Activated CD4-positive, alpha-beta T cell treated with anti-CD3 and anti-CD28 coated beads for 36 hours (primary cell): ENCODE measurements around the gene CDH16. TPM values are rescaled to one million over a fixed set of nuclear protein-coding genes. Genes with fewer than 3 reads are reported as not detected.
"Not testable (repeated sequence)": the region's sequence is repeated elsewhere in the genome, so short reads cannot be mapped to it uniquely, and the experiment has no call there.

Source experiments
- ATAC-seq: fragments of 200-7000 bp; cut with Tn5 transposase; one replicate; pipeline ENCODE4 v1.10.0; 2021; ENCODE audit warnings: mild to moderate bottlenecking, moderate library complexity
- CTCF ChIA-PET: fragments of 350-600 bp; sonication (Branson Sonifier 250); formaldehyde crosslinking; loops from one replicate; lab custom pipeline; 2021; ENCODE audit warnings: antibody characterized with exemption; lab: Charles Lee
- POLR2A ChIA-PET: fragments of 350-600 bp; sonication (Branson Sonifier 250); formaldehyde crosslinking; loops from one replicate; lab custom pipeline; 2021; ENCODE audit warnings: antibody characterized with exemption, inconsistent platforms; lab: Charles Lee
- DNase-seq: peaks from one replicate; pipeline ENCODE4 v3.0.0-alpha.2; 2020
- H3K27ac Mint-ChIP-seq: one replicate; pipeline ENCODE4 v1.8.0; 2021; ENCODE audit warnings: mixed read lengths
- H3K27me3 Mint-ChIP-seq: one replicate; pipeline ENCODE4 v1.8.0; 2021; ENCODE audit warnings: mixed read lengths
- H3K36me3 Mint-ChIP-seq: one replicate; pipeline ENCODE4 v1.8.0; 2021; ENCODE audit warnings: low read depth, mixed read lengths
- H3K4me1 Mint-ChIP-seq: one replicate; pipeline ENCODE4 v1.8.0; 2021; ENCODE audit warnings: mixed read lengths
- H3K4me3 Mint-ChIP-seq: one replicate; pipeline ENCODE4 v1.8.0; 2021; ENCODE audit warnings: mild to moderate bottlenecking, moderate library complexity, mixed read lengths
- H3K9me3 Mint-ChIP-seq: one replicate; pipeline ENCODE4 v1.8.0; 2021; ENCODE audit warnings: low read depth, mixed read lengths
- intact Hi-C, 2 experiments: fragments of 100-400 bp; cut with DNase I in 1 of 2; cut with micrococcal nuclease in 1 of 2; formaldehyde crosslinking; loops; one replicate each; pipeline versions ENCODE4 v1.14.2 to v1.15.1; 2022 to 2024; cut with DNase I, micrococcal nuclease
- total RNA-seq, 2 experiments: library from RNA; stranded (reverse); gene quantifications; one replicate each; pipeline ENCODE4 v1.2.3, GENCODE V29; 2021

CDH16 gene
- total RNA-seq, 2 experiments from 2014 or later: not detected

GRCh38 chr16:66946974-66947301 is 28.3 kb upstream of the CDH16 start:
- no peak overlapping the region for H3K4me3 Mint-ChIP-seq
- intact Hi-C loops: loop anchor here (1.0 to 5.0 kb wide), 5 partner anchors 13 to 520 kb away; partner anchors contain the start of genes CIAO2B (in 1 of the 2), FBXL8 (in 1 of the 2) and TRADD (in 1 of the 2)
- ATAC-seq: no peak

DNA sequence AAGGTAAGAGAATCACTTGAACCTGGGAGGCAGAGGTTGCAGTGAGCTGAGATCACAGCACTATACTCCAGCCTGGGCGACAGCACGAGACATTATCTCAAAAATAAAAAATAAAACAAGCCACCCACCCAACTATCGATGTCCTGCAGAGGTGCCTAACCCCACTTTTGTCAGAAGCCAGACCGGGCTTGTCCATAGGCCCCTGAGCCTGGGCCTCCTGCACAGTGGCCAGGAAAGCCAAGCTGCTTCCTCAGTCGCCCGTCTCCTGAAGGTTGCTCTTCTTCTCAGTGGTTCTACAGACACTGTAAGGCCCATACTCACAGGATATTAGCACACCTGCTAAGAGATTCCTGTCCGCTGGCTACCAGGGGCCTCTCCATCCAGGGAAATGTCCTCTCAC is 27.9 kb upstream of the CDH16 start:
- peaks cover 10% of the 10 kb centered on the region for H3K36me3 Mint-ChIP-seq
- H3K9me3 Mint-ChIP-seq: peaks cover 4% of the 10 kb centered on the region
- ATAC-seq (no peak), DNase-seq (no peak)
- H3K4me3 Mint-ChIP-seq: no peak overlapping the region
- H3K27me3 Mint-ChIP-seq: peaks cover 23% of the 10 kb centered on the region
- peaks cover 22% of the 10 kb centered on the region for H3K4me1 Mint-ChIP-seq
- ChIA-PET POLR2A (no interaction called here), CTCF (interaction anchor here (0.7 to 1.9 kb wide), 4 partner anchors 12 to 299 kb away, joined by 3 to 9 read pairs (median 4); no protein-coding TSS in a partner anchor)
- no peak overlapping the region for H3K27ac Mint-ChIP-seq
- intact Hi-C loops: loop anchor here (2.0 to 5.0 kb wide), 3 partner anchors 208 to 521 kb away; partner anchors contain the start of genes FBXL8 (in 1 of the 2) and TRADD (in 1 of the 2)

More at GRCh38 chr16:66946974-66947301, 28.3 kb upstream of the CDH16 start:
- POLR2A ChIA-PET: interaction anchor here (0.6 kb wide), 1 partner anchor 213 kb away, joined by 4 read pairs; the partner anchor contains the start of genes FBXL8 and TRADD
- H3K27me3 Mint-ChIP-seq: peaks cover 27% of the 10 kb centered on the region
- H3K9me3 Mint-ChIP-seq: peaks cover 6% of the 10 kb centered on the region
- H3K4me1 Mint-ChIP-seq: peaks cover 22% of the 10 kb centered on the region
- DNase-seq: no peak
- no peak overlapping the region for H3K27ac Mint-ChIP-seq
- CTCF ChIA-PET: interaction anchor here (0.8 to 1.9 kb wide), 7 partner anchors 12 to 238 kb away, joined by 3 to 9 read pairs (median 4); no protein-coding TSS in a partner anchor
- peaks cover 8% of the 10 kb centered on the region for H3K36me3 Mint-ChIP-seq

GRCh38 chr16:66945939-66946338 is 27.3 kb upstream of the CDH16 start:
- POLR2A ChIA-PET: no interaction called here

GRCh38 chr16:66944971-66945370 is 26.3 kb upstream of the CDH16 start:
- intact Hi-C loops: loop anchor here in 1 of 2 experiments (5.0 kb wide), 1 partner anchor 522 kb away; no protein-coding TSS in a partner anchor
- POLR2A ChIA-PET, H3K4me3 Mint-ChIP-seq, DNase-seq, ATAC-seq, H3K27ac Mint-ChIP-seq, H3K9me3 Mint-ChIP-seq: not testable (repeated sequence)
- Mint-ChIP-seq H3K4me1 (peaks cover 16% of the 10 kb centered on the region), H3K36me3 (peaks cover 16% of the 10 kb centered on the region), H3K27me3 (peaks cover 17% of the 10 kb centered on the region)
- CTCF ChIA-PET: interaction anchor here (0.6 to 1.2 kb wide), 4 partner anchors 9 to 154 kb away, joined by 3 to 6 read pairs (median 4); no protein-coding TSS in a partner anchor

More at GRCh38 chr16:66945939-66946338, 27.3 kb upstream of the CDH16 start:
- peaks cover 16% of the 10 kb centered on the region for H3K36me3 Mint-ChIP-seq
- ATAC-seq (no peak), DNase-seq (no peak)
- intact Hi-C loops: loop anchor here (2.0 to 5.0 kb wide), 3 partner anchors 209 to 521 kb away; partner anchors contain the start of genes FBXL8 (in 1 of the 2) and TRADD (in 1 of the 2)
- no peak overlapping the region for H3K4me3 Mint-ChIP-seq
- peaks cover 18% of the 10 kb centered on the region for H3K27me3 Mint-ChIP-seq
- peaks cover 20% of the 10 kb centered on the region for H3K4me1 Mint-ChIP-seq
- no peak overlapping the region for H3K27ac Mint-ChIP-seq
- CTCF ChIA-PET: interaction anchor here (0.7 to 1.9 kb wide), 4 partner anchors 13 to 299 kb away, joined by 3 to 9 read pairs (median 4); no protein-coding TSS in a partner anchor
- no peaks in the 10 kb centered on the region for H3K9me3 Mint-ChIP-seq

- peaks cover 16% of the 10 kb centered on the region for H3K4me1 Mint-ChIP-seq
- H3K4me3 Mint-ChIP-seq: no peak overlapping the region
- POLR2A ChIA-PET: interaction anchor here (0.7 kb wide), 1 partner anchor 300 kb away, joined by 3 read pairs; no protein-coding TSS in a partner anchor
- DNase-seq: no peak
- H3K36me3 Mint-ChIP-seq: peaks cover 18% of the 10 kb centered on the region
- H3K27me3 Mint-ChIP-seq: peaks cover 9% of the 10 kb centered on the region
- no peak overlapping the region for H3K27ac Mint-ChIP-seq
- no peak for ATAC-seq
- no peaks in the 10 kb centered on the region for H3K9me3 Mint-ChIP-seq
- intact Hi-C loops: no loop called here
- CTCF ChIA-PET: interaction anchor here (0.7 to 1.6 kb wide), 8 partner anchors 10 to 241 kb away, joined by 3 to 7 read pairs (median 3); no protein-coding TSS in a partner anchor
These were observed 25.4 kb upstream of the CDH16 start for GRCh38 chr16:66944054-66944441.

- peaks cover 18% of the 10 kb centered on the region for H3K36me3 Mint-ChIP-seq
- DNase-seq: no peak
- intact Hi-C loops: no loop called here
- no peaks in the 10 kb centered on the region for H3K9me3 Mint-ChIP-seq
- ATAC-seq: no peak
- no peak overlapping the region for H3K27ac Mint-ChIP-seq
- ChIA-PET POLR2A (no interaction called here), CTCF (interaction anchor here (0.7 to 1.6 kb wide), 8 partner anchors 10 to 242 kb away, joined by 3 to 7 read pairs (median 3); no protein-coding TSS in a partner anchor)
- H3K4me3 Mint-ChIP-seq: no peak overlapping the region
- H3K4me1 Mint-ChIP-seq: peaks cover 14% of the 10 kb centered on the region
- peaks cover 5% of the 10 kb centered on the region for H3K27me3 Mint-ChIP-seq
These were observed 24.9 kb upstream of the CDH16 start for GRCh38 chr16:66943426-66944053.

- ATAC-seq: no peak
- no peaks in the 10 kb centered on the region for H3K27me3 Mint-ChIP-seq
- no peaks in the 10 kb centered on the region for H3K9me3 Mint-ChIP-seq
- ChIA-PET POLR2A (no interaction called here), CTCF (interaction anchor here (1.4 to 1.6 kb wide), 2 partner anchors 10 to 11 kb away, joined by 5 to 7 read pairs; no protein-coding TSS in a partner anchor)
- peaks cover 18% of the 10 kb centered on the region for H3K36me3 Mint-ChIP-seq
- H3K4me3 Mint-ChIP-seq: no peak overlapping the region
- no peak for DNase-seq
- H3K27ac Mint-ChIP-seq: peak overlapping the region; percentile 8
- peaks cover 9% of the 10 kb centered on the region for H3K4me1 Mint-ChIP-seq
- intact Hi-C loops: no loop called here
These were observed 24.3 kb upstream of the CDH16 start for GRCh38 chr16:66942981-66943380.

- intact Hi-C loops: no loop called here
- Mint-ChIP-seq H3K4me1 (peaks cover 27% of the 10 kb centered on the region), H3K27me3 (no peaks in the 10 kb centered on the region), H3K36me3 (peaks cover 26% of the 10 kb centered on the region), H3K27ac (no peak overlapping the region), H3K9me3 (no peaks in the 10 kb centered on the region), H3K4me3 (no peak overlapping the region)
- ChIA-PET POLR2A (interaction anchor here (0.7 to 0.8 kb wide), 2 partner anchors 10 to 13 kb away, joined by 3 read pairs; no protein-coding TSS in a partner anchor), CTCF (interaction anchor here (0.5 to 0.7 kb wide), 2 partner anchors 24 to 344 kb away, joined by 3 read pairs; no protein-coding TSS in a partner anchor)
- ATAC-seq: no peak
- DNase-seq: no peak
These were observed 21.6 kb upstream of the CDH16 start for GRCh38 chr16:66940236-66940635.

- ChIA-PET CTCF (interaction anchor here (0.5 to 1.0 kb wide), 3 partner anchors 17 to 110 kb away, joined by 3 read pairs; no protein-coding TSS in a partner anchor), POLR2A (no interaction called here)
- Mint-ChIP-seq H3K4me3 (no peak overlapping the region), H3K36me3 (peaks cover 29% of the 10 kb centered on the region), H3K27me3 (no peaks in the 10 kb centered on the region), H3K9me3 (no peaks in the 10 kb centered on the region), H3K4me1 (peaks cover 30% of the 10 kb centered on the region), H3K27ac (no peak overlapping the region)
- DNase-seq (no peak), ATAC-seq (no peak)
- intact Hi-C loops: no loop called here
These were observed 20.7 kb upstream of the CDH16 start for GRCh38 chr16:66939366-66939765.

DNA sequence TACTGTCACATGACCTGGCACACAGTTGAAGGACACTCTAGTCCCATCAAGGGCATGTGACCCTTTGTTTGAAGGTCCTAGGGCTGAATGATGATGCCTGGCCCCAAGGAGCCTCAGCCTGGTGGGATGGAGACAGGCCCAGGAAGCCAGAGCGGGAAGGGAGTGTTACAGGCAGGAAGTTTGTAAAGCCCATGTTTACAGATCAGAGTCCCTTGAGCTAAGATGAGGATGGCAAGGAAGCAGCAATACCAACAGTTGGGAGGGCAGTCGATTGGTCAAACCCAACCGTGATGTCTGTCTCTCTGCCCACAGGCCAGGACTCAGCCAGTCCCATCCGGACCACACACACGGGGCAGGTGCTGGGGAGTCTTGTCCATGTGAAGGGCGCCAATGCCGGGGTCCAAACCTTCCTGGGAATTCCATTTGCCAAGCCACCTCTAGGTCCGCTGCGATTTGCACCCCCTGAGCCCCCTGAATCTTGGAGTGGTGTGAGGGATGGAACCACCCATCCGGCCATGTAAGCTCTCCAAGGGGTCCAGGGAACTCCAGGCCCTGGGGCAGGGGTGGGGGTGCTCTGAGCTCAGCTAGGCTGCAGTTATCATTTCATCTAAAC is 19.1 kb upstream of the CDH16 start:
- Mint-ChIP-seq H3K4me3 (no peak overlapping the region), H3K27me3 (no peaks in the 10 kb centered on the region), H3K9me3 (no peaks in the 10 kb centered on the region), H3K27ac (no peak overlapping the region), H3K4me1 (peaks cover 45% of the 10 kb centered on the region), H3K36me3 (peaks cover 38% of the 10 kb centered on the region)
- ATAC-seq (no peak), DNase-seq (no peak)
- POLR2A ChIA-PET: no interaction called here
- intact Hi-C loops: no loop called here
- CTCF ChIA-PET: interaction anchor here (0.9 kb wide), 1 partner anchor 15 kb away, joined by 3 read pairs; no protein-coding TSS in a partner anchor
